DMS153 (cell line): Measurements from ENCODE around the gene GRIK2.
"Not testable (repeated sequence)": the region's sequence is repeated elsewhere in the genome, so short reads cannot be mapped to it uniquely, and the experiment has no call there.

Experiments
- DNase-seq: peaks from one replicate; lab custom pipeline; 2025; lab: John Stamatoyannopoulos, UW

The GRIK2 gene

GRCh38 chr6:102023977-102024657, 630.6 kb downstream of the GRIK2 start:
- no peak for DNase-seq

- no peak for DNase-seq
Observed at GRCh38 chr6:102026649-102027048, 633.1 kb downstream of the GRIK2 start.

- no peak for DNase-seq
Observed at GRCh38 chr6:102028176-102028575, 634.7 kb downstream of the GRIK2 start.

- no peak for DNase-seq
Observed at GRCh38 chr6:102038964-102039363, 645.5 kb downstream of the GRIK2 start.

GRCh38 chr6:102039441-102039840, 645.9 kb downstream of the GRIK2 start:
- no peak for DNase-seq

DNA sequence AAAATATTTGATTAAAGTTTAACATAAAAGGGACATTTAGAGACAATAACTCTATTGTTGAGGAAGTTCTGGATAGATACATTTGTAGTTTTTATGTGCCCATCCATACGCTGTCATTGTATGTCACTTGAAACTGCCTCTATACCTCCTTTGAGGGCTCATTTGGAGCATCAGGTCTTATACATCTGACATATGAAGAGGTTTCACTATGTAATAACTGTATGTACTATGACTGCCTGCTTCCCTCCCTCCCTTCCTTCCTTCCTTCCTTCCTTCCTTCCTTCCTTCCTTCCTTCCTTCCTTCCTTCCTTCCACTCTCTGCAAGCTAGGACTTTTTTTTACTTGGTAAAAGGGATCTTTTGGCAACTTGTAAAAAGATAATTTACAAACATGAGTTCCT, 657.5 kb downstream of the GRIK2 start:
- no peak for DNase-seq

- DNase-seq = no peak
Observed at GRCh38 chr6:102051720-102052119, 658.2 kb downstream of the GRIK2 start.

DNA sequence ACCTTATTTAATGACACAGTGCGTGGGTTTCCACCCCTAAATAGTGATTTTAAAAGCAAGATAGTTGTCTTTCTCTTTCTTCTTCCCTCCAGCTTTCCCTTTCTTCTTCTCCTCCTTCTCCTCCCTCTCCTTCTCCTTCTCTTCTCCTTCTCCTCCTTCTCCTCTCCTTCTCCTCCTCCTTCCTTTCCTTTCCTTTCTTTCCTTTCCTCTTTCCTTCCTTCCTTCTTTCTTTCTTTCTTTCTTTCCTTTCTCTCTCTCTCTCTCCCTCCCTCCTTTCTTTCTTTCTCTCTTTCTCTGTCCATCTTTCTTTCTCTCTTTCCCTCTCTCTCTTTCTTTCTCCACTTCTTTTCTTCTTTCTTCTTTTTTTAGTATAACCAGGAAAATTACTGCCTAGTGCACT, 670.6 kb downstream of the GRIK2 start:
- no peak for DNase-seq

DNA sequence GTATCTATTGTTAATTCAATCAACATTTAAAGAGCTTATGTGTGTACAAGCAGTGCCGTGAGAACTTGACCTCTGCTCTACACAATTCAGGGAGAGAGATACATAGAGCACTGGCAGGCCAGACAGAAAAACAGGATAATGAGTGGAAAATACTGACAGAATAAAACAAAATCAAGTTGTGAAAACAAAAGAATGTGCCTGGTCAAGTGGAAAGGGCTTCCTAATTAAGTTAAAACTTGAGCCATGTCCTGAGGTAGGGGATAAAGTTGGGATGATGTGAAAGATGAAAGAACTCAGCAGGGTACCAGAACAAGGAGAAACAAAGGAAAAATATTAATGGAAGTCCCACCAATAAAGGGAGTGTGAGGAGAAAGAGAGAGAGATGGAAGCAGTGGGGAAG, 672.8 kb downstream of the GRIK2 start:
- DNase-seq = no peak

- DNase-seq = no peak
Observed at GRCh38 chr6:102068349-102068929, 674.9 kb downstream of the GRIK2 start.

GRCh38 chr6:102075539-102075938, 682.0 kb downstream of the GRIK2 start:
- no peak for DNase-seq

GRCh38 chr6:102085257-102085656, 691.7 kb downstream of the GRIK2 start:
- no peak for DNase-seq

DNA sequence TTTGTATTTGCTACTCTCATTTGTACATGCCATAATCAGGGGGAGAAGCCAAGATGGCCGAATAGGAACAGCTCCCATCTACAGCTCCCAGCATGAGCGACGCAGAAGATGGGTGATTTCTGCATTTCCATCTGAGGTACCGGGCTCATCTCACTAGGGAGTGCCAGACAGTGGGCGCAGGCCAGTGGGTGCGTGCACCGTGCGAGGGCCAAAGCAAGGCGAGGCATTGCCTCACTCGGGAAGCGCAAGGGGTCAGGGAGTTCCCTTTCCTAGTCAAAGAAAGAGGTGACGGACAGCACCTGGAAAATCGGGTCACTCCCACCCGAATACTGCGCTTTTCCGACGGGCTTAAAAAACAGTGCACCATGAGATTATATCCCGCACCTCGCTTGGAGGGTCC, 694.7 kb downstream of the GRIK2 start:
- DNase-seq = not testable (repeated sequence)

DNA sequence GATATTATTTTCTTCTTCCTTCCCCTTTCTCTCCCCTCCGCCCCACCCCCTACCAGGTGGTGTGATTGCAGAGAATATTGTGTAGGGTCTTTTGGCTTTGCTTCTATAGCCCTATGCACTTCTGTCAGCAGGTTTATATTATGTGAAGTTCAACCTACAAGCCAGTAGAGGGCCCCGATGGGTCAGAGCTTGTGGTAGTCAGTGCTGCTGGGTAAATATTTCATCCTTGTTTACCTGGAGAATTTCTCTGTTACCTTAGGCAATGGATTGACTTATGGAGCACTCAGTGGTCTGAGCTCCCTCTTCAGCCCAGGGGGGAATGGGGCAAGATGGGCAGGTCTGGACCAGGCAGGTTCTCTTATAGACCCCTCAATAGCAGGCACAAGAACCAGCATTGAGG, 720.9 kb downstream of the GRIK2 start:
- DNase-seq = no peak

GRCh38 chr6:102115911-102116310, 722.4 kb downstream of the GRIK2 start:
- DNase-seq = no peak

DNA sequence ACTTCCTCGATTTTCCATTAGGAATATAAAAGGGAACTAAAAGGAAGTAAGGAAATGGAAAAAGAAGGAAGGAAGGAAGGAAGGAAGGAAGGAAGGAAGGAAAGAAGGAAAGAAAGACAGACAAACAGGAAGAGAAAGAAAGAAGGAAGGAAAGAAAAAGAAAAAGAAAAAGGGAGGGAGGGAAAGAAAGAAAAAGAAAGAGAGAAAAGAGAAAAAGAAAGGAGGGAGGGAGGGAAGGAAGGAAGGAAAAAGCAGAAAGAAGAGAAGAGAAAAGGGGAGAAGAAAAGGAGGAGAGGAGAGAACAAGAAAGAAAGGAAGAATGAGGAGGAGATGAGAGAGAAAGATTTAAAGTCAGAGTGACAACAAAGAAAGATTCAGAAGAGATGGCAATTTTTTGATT, 724.5 kb downstream of the GRIK2 start:
- DNase-seq = no peak
